Left colon (tissue), 2 donors: ENCODE measurements around the gene SUSD2. TPM values are rescaled to one million over a fixed set of nuclear protein-coding genes. Genes with fewer than 3 reads are reported as not detected.
"Not testable (repeated sequence)": the region's sequence is repeated elsewhere in the genome, so short reads cannot be mapped to it uniquely, and the experiment has no call there.

ENCODE experiments used
- ATAC-seq: fragments of 200-7000 bp; cut with Tn5 transposase; one replicate; pipeline ENCODE4 v1.9.1; 2020; ENCODE audit warnings: mild to moderate bottlenecking, moderate library complexity
- DNase-seq, 2 donors: peaks; one replicate each; pipeline ENCODE4 v3.0.0-alpha.2; 2020
- intact Hi-C, 2 donors: fragments of 100-400 bp; cut with DNase I in 1 of 2; cut with micrococcal nuclease in 1 of 2; formaldehyde crosslinking; loops; one replicate each; pipeline versions ENCODE4 v1.11.2 to v1.14.0; 2022; cut with DNase I, micrococcal nuclease
- total RNA-seq, 2 donors: library from RNA; stranded (reverse); fragmentation: NEBNext Ultra II Directional; extraction: Animal tissue kit (Norgen Biotek cat#: 25700); gene quantifications; one replicate each; pipeline ENCODE4 v1.2.1, GENCODE V29; 2021
- donor health status: DM: no; HTN: no; CAD: no.
- donor health status: DM: yes; HTN: yes; CAD: no.

SUSD2 gene
- total RNA-seq, 2 donors from 2014 or later: 1.9 to 2.7 TPM

- ATAC-seq, DNase-seq, intact Hi-C loops: not testable (repeated sequence)
Measured at GRCh38 chr22:24203856-24204255, 22.6 kb downstream of the SUSD2 start.

GRCh38 chr22:24205438-24206195 lies 24.3 kb downstream of the SUSD2 start:
- intact Hi-C loops: no loop called here
- DNase-seq (no peak), ATAC-seq (no peak)

GRCh38 chr22:24206460-24207263 lies 25.4 kb downstream of the SUSD2 start:
- DNase-seq, intact Hi-C loops, ATAC-seq: not testable (repeated sequence)

GRCh38 chr22:24207264-24208011 lies 26.2 kb downstream of the SUSD2 start:
- no peak for DNase-seq
- ATAC-seq: no peak
- intact Hi-C loops: no loop called here

- DNase-seq (no peak), ATAC-seq (peak; percentile 75)
- intact Hi-C loops: no loop called here
Measured at GRCh38 chr22:24208012-24208749, 26.9 kb downstream of the SUSD2 start.

- intact Hi-C loops: no loop called here
- no peak for ATAC-seq
- no peak for DNase-seq
Measured at GRCh38 chr22:24209016-24209415, 27.7 kb downstream of the SUSD2 start.

GRCh38 chr22:24209687-24210086 lies 28.4 kb downstream of the SUSD2 start:
- no peak for DNase-seq
- intact Hi-C loops: no loop called here
- ATAC-seq: no peak

- DNase-seq, intact Hi-C loops, ATAC-seq: not testable (repeated sequence)
Measured at GRCh38 chr22:24210409-24210808, 29.1 kb downstream of the SUSD2 start.

- intact Hi-C loops, ATAC-seq, DNase-seq: not testable (repeated sequence)
Measured at GRCh38 chr22:24211716-24212115, 30.4 kb downstream of the SUSD2 start.

GRCh38 chr22:24213111-24213510 lies 31.8 kb downstream of the SUSD2 start:
- intact Hi-C loops, DNase-seq, ATAC-seq: not testable (repeated sequence)

GRCh38 chr22:24214467-24215285 lies 33.4 kb downstream of the SUSD2 start:
- ATAC-seq: no peak
- DNase-seq: no peak
- intact Hi-C loops: no loop called here

- intact Hi-C loops: no loop called here
- ATAC-seq (no peak), DNase-seq (no peak)
Measured at GRCh38 chr22:24216541-24217209, 35.4 kb downstream of the SUSD2 start.

GRCh38 chr22:24217384-24217783 lies 36.1 kb downstream of the SUSD2 start:
- DNase-seq: no peak
- intact Hi-C loops: no loop called here
- ATAC-seq: no peak

GRCh38 chr22:24219750-24220149 lies 38.5 kb downstream of the SUSD2 start:
- intact Hi-C loops: no loop called here
- no peak for DNase-seq
- ATAC-seq: no peak

GRCh38 chr22:24224468-24224867 lies 43.2 kb downstream of the SUSD2 start:
- intact Hi-C loops: no loop called here
- ATAC-seq (no peak), DNase-seq (no peak)

GRCh38 chr22:24225044-24225601 lies 43.8 kb downstream of the SUSD2 start:
- DNase-seq: no peak
- no peak for ATAC-seq
- intact Hi-C loops: no loop called here

GRCh38 chr22:24225951-24226350 lies 44.7 kb downstream of the SUSD2 start:
- intact Hi-C loops: no loop called here
- no peak for DNase-seq
- no peak for ATAC-seq
